Measurements from ENCODE around the gene MINDY4. TPM values are rescaled to one million over a fixed set of nuclear protein-coding genes. Genes with fewer than 3 reads are reported as not detected.

Gene MINDY4
- total and polyA plus RNA-seq, 2 of the 4 experiments (the other 2 are of a cell fraction) = 1.8 to 3.6 TPM

DNA sequence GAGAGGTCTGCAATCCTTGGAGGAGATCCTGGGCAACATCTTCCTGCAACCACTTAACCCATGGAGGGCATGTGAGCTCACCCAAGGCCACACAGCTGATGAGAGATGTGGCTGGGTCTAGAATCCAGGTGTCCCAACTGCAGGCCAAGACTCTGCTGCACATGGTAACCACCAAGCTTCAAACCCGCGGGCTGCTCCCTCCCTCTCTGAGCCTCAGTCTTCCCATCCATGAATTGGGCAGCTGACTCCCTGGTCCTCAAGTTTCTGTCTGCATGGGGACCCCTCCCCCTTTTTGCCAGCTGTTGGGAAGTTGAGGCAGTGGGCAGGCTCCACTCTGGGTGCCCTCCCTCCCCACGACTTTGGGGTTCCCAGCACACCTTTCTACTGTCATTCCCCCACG lies 40.2 kb upstream of the MINDY4 start:
- dilution Hi-C loops (cut with HindIII; ENCODE audit: low sequenced_read_pairs, unreplicated experiment) (no loop called here), in situ Hi-C loops (cut with MboI; ENCODE audit: low sequenced_read_pairs) (no loop called here), intact Hi-C loops (cut with micrococcal nuclease) (no loop called here)
- Histone ChIP-seq H2BK120ac (ENCODE audit: low read depth, low read length) (no peak overlapping the region), H3K56ac (ENCODE audit: extremely low read depth, insufficient read depth, low read length) (no peak overlapping the region), H3K4me3 (ENCODE audit: insufficient read depth, low read depth, low read length) (no peak overlapping the region), H3K79me1 (ENCODE audit: low read depth in 1 of 2, low read length in 2 of 2) (no peaks in the 10 kb centered on the region), H3K9me1 (ENCODE audit: insufficient read depth, low read length) (no peaks in the 10 kb centered on the region), H3K4me1 (ENCODE audit: control insufficient read depth, insufficient read depth, low read length) (no peaks in the 10 kb centered on the region), H2BK5ac (ENCODE audit: low read depth, low read length, poor library complexity, severe bottlenecking) (no peak overlapping the region), H4K20me1 (ENCODE audit: insufficient read depth, low read length) (no peaks in the 10 kb centered on the region), H4K8ac (ENCODE audit: low read depth in 2 of 2, low read length in 2 of 2) (no peak overlapping the region), H2AFZ (replicated peaks; ENCODE audit: low read length, poor library complexity) (peak overlapping the region; percentile 32), H3K23ac (ENCODE audit: low read depth, low read length) (no peak overlapping the region), H3K27ac (ENCODE audit: insufficient read depth, low read length) (no peak overlapping the region), H4K5ac (ENCODE audit: low read depth, low read length) (no peak overlapping the region), H3K4ac (ENCODE audit: low read depth, low read length) (no peak overlapping the region), H3K4me2 (ENCODE audit: low read depth, low read length) (no peak overlapping the region), H3K9ac (ENCODE audit: low read depth, low read length) (no peak overlapping the region), H3K27me3 (ENCODE audit: control insufficient read depth, insufficient read depth, low read length) (peaks cover 56% of the 10 kb centered on the region), H2AK5ac (ENCODE audit: low read depth, low read length) (no peak overlapping the region), H3K9me3 (ENCODE audit: control insufficient read depth, insufficient read depth, low read length) (no peaks in the 10 kb centered on the region; the same call in 1 of the 2 replicates), H3K18ac (ENCODE audit: low read depth, low read length) (no peak overlapping the region), H2AK9ac (replicated peaks; ENCODE audit: low read depth, low read length, poor library complexity) (no peak overlapping the region), H3K36me3 (ENCODE audit: control insufficient read depth, insufficient read depth, low read length) (no peaks in the 10 kb centered on the region), H2BK15ac (ENCODE audit: low read depth, low read length) (no peak overlapping the region), H2BK20ac (ENCODE audit: low read depth, low read length) (no peak overlapping the region), H3K14ac (replicated peaks; ENCODE audit: low read depth, low read length) (no peak overlapping the region), H4K91ac (ENCODE audit: insufficient read depth, low read depth, low read length) (no peak overlapping the region)
- TF ChIP-seq RAD21 (IDR thresholded peaks at IDR 0.05; ENCODE audit: low read length) = no peak
- TF ChIP-seq BHLHE40 (IDR thresholded peaks at IDR 0.05; ENCODE audit: low read depth, low read length) = no peak
- ChIA-PET POLR2A (ENCODE audit: unreplicated experiment) (no interaction called here), CTCF (interaction anchor here (1.0 to 1.7 kb wide), 2 partner anchors 9 to 182 kb away, joined by 3 to 6 read pairs; no protein-coding TSS in a partner anchor)
- DNase-seq (no peak), ATAC-seq (ENCODE audit: low read depth) (no peak)
- no TSS peak for BruUV-seq (replicated peaks)
- WGBS, 2 experiments (ENCODE audit: extremely low coverage in 2 of 2, insufficient read length in 1 of 2) = no CpG with 5 or more reads among the region's 4 CpGs

Measured in IMR-90 (cell line).